ENCODE measurements around the gene ECE1. TPM values are rescaled to one million over a fixed set of nuclear protein-coding genes. Genes with fewer than 3 reads are reported as not detected.
A peak's percentile ranks its signal among the peaks of the same experiment; 100 is the strongest.

ECE1 gene
- total and polyA plus RNA-seq, 2 of the 13 experiments (the other 11 are each of a cell fraction or from before 2014, with no cell fraction given): 13.5 to 21.2 TPM

DNA sequence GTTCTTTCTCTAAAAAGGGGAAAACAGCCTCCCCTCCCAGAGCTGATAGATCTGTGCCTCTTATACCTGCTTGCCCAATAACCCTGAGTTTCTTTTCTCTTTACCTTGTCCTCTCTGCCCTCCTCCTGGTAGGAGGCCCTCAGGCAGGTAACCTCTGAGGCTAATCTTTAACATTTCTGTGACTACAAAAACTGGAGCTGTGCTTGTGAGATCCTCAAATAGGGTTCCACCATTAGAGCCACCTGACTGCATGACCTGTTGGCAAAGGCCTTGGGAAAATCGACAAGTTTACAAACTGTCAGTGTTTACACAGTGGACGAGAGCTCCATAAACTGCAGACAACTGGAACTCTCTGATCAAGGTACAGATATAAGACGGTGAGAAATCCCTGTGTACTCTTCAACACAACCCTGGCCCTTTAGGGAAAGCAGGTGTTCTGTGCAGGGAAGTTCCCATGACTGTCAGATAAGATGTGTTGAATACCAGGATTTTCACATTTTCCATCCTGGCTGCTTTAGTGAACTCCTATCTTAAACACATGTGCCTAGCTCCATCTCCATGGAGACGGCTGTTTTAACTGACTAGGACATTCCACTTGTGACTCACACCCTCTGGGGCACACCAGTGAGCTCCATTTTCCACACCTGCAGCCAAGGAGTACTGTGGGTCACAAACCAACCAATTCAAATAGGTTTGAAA is 38.3 kb downstream of the ECE1 start (continued):
- TF ChIP-seq, protein P1, sequence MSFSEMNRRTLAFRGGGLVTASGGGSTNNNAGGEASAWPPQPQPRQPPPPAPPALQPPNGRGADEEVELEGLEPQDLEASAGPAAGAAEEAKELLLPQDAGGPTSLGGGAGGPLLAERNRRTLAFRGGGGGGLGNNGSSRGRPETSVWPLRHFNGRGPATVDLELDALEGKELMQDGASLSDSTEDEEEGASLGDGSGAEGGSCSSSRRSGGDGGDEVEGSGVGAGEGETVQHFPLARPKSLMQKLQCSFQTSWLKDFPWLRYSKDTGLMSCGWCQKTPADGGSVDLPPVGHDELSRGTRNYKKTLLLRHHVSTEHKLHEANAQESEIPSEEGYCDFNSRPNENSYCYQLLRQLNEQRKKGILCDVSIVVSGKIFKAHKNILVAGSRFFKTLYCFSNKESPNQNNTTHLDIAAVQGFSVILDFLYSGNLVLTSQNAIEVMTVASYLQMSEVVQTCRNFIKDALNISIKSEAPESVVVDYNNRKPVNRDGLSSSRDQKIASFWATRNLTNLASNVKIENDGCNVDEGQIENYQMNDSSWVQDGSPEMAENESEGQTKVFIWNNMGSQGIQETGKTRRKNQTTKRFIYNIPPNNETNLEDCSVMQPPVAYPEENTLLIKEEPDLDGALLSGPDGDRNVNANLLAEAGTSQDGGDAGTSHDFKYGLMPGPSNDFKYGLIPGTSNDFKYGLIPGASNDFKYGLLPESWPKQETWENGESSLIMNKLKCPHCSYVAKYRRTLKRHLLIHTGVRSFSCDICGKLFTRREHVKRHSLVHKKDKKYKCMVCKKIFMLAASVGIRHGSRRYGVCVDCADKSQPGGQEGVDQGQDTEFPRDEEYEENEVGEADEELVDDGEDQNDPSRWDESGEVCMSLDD (CRISPR knock-in tag; IDR thresholded peaks at IDR 0.05; ENCODE audit: borderline replicate concordance): no peak
- TF ChIP-seq NCOA5 (CRISPR knock-in tag; IDR thresholded peaks at IDR 0.05): no peak
- TF ChIP-seq ZNF354B (CRISPR knock-in tag; IDR thresholded peaks at IDR 0.05): no peak
- TF ChIP-seq SALL2 (CRISPR knock-in tag; IDR thresholded peaks at IDR 0.05): no peak
- no peak for TF ChIP-seq HDAC6 (IDR thresholded peaks at IDR 0.05; ENCODE audit: low read depth, low read length)
- TF ChIP-seq PAF1 (CRISPR knock-in tag; IDR thresholded peaks at IDR 0.05): no peak
- peak; percentile 27; the same call in 1 of the 2 replicates for TF ChIP-seq GFI1 (CRISPR knock-in tag; IDR thresholded peaks at IDR 0.05; ENCODE audit: borderline replicate concordance)
- TF ChIP-seq, protein P2, sequence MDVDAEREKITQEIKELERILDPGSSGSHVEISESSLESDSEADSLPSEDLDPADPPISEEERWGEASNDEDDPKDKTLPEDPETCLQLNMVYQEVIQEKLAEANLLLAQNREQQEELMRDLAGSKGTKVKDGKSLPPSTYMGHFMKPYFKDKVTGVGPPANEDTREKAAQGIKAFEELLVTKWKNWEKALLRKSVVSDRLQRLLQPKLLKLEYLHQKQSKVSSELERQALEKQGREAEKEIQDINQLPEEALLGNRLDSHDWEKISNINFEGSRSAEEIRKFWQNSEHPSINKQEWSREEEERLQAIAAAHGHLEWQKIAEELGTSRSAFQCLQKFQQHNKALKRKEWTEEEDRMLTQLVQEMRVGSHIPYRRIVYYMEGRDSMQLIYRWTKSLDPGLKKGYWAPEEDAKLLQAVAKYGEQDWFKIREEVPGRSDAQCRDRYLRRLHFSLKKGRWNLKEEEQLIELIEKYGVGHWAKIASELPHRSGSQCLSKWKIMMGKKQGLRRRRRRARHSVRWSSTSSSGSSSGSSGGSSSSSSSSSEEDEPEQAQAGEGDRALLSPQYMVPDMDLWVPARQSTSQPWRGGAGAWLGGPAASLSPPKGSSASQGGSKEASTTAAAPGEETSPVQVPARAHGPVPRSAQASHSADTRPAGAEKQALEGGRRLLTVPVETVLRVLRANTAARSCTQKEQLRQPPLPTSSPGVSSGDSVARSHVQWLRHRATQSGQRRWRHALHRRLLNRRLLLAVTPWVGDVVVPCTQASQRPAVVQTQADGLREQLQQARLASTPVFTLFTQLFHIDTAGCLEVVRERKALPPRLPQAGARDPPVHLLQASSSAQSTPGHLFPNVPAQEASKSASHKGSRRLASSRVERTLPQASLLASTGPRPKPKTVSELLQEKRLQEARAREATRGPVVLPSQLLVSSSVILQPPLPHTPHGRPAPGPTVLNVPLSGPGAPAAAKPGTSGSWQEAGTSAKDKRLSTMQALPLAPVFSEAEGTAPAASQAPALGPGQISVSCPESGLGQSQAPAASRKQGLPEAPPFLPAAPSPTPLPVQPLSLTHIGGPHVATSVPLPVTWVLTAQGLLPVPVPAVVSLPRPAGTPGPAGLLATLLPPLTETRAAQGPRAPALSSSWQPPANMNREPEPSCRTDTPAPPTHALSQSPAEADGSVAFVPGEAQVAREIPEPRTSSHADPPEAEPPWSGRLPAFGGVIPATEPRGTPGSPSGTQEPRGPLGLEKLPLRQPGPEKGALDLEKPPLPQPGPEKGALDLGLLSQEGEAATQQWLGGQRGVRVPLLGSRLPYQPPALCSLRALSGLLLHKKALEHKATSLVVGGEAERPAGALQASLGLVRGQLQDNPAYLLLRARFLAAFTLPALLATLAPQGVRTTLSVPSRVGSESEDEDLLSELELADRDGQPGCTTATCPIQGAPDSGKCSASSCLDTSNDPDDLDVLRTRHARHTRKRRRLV (CRISPR knock-in tag; IDR thresholded peaks at IDR 0.05): no peak
- TF ChIP-seq, protein P3, sequence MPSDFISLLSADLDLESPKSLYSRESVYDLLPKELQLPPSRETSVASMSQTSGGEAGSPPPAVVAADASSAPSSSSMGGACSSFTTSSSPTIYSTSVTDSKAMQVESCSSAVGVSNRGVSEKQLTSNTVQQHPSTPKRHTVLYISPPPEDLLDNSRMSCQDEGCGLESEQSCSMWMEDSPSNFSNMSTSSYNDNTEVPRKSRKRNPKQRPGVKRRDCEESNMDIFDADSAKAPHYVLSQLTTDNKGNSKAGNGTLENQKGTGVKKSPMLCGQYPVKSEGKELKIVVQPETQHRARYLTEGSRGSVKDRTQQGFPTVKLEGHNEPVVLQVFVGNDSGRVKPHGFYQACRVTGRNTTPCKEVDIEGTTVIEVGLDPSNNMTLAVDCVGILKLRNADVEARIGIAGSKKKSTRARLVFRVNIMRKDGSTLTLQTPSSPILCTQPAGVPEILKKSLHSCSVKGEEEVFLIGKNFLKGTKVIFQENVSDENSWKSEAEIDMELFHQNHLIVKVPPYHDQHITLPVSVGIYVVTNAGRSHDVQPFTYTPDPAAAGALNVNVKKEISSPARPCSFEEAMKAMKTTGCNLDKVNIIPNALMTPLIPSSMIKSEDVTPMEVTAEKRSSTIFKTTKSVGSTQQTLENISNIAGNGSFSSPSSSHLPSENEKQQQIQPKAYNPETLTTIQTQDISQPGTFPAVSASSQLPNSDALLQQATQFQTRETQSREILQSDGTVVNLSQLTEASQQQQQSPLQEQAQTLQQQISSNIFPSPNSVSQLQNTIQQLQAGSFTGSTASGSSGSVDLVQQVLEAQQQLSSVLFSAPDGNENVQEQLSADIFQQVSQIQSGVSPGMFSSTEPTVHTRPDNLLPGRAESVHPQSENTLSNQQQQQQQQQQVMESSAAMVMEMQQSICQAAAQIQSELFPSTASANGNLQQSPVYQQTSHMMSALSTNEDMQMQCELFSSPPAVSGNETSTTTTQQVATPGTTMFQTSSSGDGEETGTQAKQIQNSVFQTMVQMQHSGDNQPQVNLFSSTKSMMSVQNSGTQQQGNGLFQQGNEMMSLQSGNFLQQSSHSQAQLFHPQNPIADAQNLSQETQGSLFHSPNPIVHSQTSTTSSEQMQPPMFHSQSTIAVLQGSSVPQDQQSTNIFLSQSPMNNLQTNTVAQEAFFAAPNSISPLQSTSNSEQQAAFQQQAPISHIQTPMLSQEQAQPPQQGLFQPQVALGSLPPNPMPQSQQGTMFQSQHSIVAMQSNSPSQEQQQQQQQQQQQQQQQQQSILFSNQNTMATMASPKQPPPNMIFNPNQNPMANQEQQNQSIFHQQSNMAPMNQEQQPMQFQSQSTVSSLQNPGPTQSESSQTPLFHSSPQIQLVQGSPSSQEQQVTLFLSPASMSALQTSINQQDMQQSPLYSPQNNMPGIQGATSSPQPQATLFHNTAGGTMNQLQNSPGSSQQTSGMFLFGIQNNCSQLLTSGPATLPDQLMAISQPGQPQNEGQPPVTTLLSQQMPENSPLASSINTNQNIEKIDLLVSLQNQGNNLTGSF (CRISPR knock-in tag; IDR thresholded peaks at IDR 0.05): no peak
- TF ChIP-seq, protein P4, sequence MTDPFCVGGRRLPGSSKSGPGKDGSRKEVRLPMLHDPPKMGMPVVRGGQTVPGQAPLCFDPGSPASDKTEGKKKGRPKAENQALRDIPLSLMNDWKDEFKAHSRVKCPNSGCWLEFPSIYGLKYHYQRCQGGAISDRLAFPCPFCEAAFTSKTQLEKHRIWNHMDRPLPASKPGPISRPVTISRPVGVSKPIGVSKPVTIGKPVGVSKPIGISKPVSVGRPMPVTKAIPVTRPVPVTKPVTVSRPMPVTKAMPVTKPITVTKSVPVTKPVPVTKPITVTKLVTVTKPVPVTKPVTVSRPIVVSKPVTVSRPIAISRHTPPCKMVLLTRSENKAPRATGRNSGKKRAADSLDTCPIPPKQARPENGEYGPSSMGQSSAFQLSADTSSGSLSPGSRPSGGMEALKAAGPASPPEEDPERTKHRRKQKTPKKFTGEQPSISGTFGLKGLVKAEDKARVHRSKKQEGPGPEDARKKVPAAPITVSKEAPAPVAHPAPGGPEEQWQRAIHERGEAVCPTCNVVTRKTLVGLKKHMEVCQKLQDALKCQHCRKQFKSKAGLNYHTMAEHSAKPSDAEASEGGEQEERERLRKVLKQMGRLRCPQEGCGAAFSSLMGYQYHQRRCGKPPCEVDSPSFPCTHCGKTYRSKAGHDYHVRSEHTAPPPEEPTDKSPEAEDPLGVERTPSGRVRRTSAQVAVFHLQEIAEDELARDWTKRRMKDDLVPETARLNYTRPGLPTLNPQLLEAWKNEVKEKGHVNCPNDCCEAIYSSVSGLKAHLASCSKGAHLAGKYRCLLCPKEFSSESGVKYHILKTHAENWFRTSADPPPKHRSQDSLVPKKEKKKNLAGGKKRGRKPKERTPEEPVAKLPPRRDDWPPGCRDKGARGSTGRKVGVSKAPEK (CRISPR knock-in tag; IDR thresholded peaks at IDR 0.05; ENCODE audit: borderline replicate concordance): 0 out of 2 replicates have a peak, but pooled peaks have one; percentile 65

Data from HepG2 (cell line).